ENCODE measurements around the gene POFUT2.

- TF ChIP-seq CTCF (conservative IDR thresholded peaks at IDR 0.05; ENCODE audit: low read length) (no peak), EZH2phosphoT487 (IDR thresholded peaks at IDR 0.05; ENCODE audit: borderline replicate concordance, low read depth, low read length) (no peak)
Observed at GRCh38 chr21:45332415-45332814, 44.7 kb upstream of the POFUT2 start.
